ENCODE measurements around the gene STAT5A. TPM values are rescaled to one million over a fixed set of nuclear protein-coding genes. Genes with fewer than 3 reads are reported as not detected.
"Not testable (repeated sequence)": the region's sequence is repeated elsewhere in the genome, so short reads cannot be mapped to it uniquely, and the experiment has no call there.

The STAT5A gene
- total and polyA plus RNA-seq, 2 experiments from 2014 or later: 2.3 to 18.1 TPM

DNA sequence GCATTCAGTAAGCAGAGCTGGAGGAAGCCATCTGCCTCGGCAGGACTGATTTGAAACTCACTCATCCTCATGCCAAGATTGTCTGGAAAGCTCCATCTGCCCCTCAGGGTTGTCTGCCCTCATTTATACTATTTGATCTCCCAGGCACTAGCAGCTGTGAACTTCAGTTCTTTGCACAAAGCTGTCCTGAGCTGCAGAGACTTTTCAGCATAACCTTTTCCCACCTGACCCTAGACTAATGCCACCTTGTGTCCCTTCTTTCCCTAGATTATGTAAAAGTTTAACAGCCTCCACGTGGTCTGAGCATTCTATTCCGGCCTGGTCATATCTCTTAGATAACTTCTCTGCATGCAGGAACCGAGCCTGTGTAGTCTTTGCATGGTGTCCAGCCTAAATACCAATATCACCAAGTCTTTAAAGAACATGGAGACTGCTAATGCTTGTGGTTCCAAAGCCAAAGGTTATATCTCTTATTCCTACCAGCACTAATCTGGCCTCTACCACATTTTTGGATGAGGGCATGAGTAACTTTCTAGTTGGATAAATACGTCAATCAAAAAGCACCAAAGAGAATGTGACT lies 29.1 kb downstream of the STAT5A start (continued):
- no peak for TF ChIP-seq ZNF462 (CRISPR knock-in tag; IDR thresholded peaks at IDR 0.05)
- TF ChIP-seq EZH2 (IDR thresholded peaks at IDR 0.05; ENCODE audit: low read depth, unreplicated experiment): no peak
- TF ChIP-seq ZNF114 (CRISPR knock-in tag; IDR thresholded peaks at IDR 0.05): no peak
- no peak for TF ChIP-seq JUNB (IDR thresholded peaks at IDR 0.05; ENCODE audit: unreplicated experiment)
- no peak for TF ChIP-seq ZNF331 (CRISPR knock-in tag; IDR thresholded peaks at IDR 0.05; ENCODE audit: low read depth)
- no peak for TF ChIP-seq STAT1 (IDR thresholded peaks at IDR 0.05; ENCODE audit: unreplicated experiment)
- no peak for TF ChIP-seq CREB1 (CRISPR knock-in tag; IDR thresholded peaks at IDR 0.05; ENCODE audit: low read depth)
- no peak for TF ChIP-seq POLR2AphosphoS5 (IDR thresholded peaks at IDR 0.05; ENCODE audit: low read depth)
- TF ChIP-seq, protein P1, sequence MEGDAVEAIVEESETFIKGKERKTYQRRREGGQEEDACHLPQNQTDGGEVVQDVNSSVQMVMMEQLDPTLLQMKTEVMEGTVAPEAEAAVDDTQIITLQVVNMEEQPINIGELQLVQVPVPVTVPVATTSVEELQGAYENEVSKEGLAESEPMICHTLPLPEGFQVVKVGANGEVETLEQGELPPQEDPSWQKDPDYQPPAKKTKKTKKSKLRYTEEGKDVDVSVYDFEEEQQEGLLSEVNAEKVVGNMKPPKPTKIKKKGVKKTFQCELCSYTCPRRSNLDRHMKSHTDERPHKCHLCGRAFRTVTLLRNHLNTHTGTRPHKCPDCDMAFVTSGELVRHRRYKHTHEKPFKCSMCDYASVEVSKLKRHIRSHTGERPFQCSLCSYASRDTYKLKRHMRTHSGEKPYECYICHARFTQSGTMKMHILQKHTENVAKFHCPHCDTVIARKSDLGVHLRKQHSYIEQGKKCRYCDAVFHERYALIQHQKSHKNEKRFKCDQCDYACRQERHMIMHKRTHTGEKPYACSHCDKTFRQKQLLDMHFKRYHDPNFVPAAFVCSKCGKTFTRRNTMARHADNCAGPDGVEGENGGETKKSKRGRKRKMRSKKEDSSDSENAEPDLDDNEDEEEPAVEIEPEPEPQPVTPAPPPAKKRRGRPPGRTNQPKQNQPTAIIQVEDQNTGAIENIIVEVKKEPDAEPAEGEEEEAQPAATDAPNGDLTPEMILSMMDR (conservative IDR thresholded peaks at IDR 0.05; ENCODE audit: low read depth in 2 of 2): no peak
- TF ChIP-seq EZH2phosphoT487 (IDR thresholded peaks at IDR 0.05; ENCODE audit: unreplicated experiment): no peak

GRCh38 chr17:42317967-42318366 lies 29.7 kb downstream of the STAT5A start:
- not testable (repeated sequence) for H3K4me1 ChIP-seq (ENCODE audit: insufficient read depth); H3K27ac ChIP-seq (ENCODE audit: low read depth); H3K9me3 Mint-ChIP-seq; H3K27me3 ChIP-seq (ENCODE audit: insufficient read depth); H3K27ac Mint-ChIP-seq; H3K4me3 Mint-ChIP-seq; H3K79me2 ChIP-seq (replicated peaks; ENCODE audit: insufficient read depth); H3K9me2 ChIP-seq (ENCODE audit: insufficient read depth); H3K27me3 Mint-ChIP-seq (ENCODE audit: insufficient read depth, low read depth, poor library complexity); DNase-seq (ENCODE audit: low spot score); H3K4me3 ChIP-seq; ATAC-seq; H2AFZ ChIP-seq; H4K20me1 ChIP-seq (replicated peaks; ENCODE audit: insufficient read depth); H3K4me2 ChIP-seq
- peaks cover 58% of the 10 kb centered on the region for H3K36me3 Mint-ChIP-seq (ENCODE audit: low read depth)
- H3K4me1 Mint-ChIP-seq: peaks cover 27% of the 10 kb centered on the region
- peaks cover 25% of the 10 kb centered on the region for H3F3A ChIP-seq (replicated peaks; ENCODE audit: low read depth)
- H3K36me3 ChIP-seq (ENCODE audit: insufficient read depth): peaks cover 30% of the 10 kb centered on the region

All from GM23338 (cell line).